ELF-1 (cell line): ENCODE results near the gene NRM.
"Not testable (repeated sequence)": the region's sequence is repeated elsewhere in the genome, so short reads cannot be mapped to it uniquely, and the experiment has no call there.

Source experiments
- DNase-seq: peaks from one replicate; pipeline ENCODE4 v3.0.0-alpha.2; 2016; ENCODE audit warnings: low read depth, low spot score

The NRM gene, protein sequence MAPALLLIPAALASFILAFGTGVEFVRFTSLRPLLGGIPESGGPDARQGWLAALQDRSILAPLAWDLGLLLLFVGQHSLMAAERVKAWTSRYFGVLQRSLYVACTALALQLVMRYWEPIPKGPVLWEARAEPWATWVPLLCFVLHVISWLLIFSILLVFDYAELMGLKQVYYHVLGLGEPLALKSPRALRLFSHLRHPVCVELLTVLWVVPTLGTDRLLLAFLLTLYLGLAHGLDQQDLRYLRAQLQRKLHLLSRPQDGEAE

DNA sequence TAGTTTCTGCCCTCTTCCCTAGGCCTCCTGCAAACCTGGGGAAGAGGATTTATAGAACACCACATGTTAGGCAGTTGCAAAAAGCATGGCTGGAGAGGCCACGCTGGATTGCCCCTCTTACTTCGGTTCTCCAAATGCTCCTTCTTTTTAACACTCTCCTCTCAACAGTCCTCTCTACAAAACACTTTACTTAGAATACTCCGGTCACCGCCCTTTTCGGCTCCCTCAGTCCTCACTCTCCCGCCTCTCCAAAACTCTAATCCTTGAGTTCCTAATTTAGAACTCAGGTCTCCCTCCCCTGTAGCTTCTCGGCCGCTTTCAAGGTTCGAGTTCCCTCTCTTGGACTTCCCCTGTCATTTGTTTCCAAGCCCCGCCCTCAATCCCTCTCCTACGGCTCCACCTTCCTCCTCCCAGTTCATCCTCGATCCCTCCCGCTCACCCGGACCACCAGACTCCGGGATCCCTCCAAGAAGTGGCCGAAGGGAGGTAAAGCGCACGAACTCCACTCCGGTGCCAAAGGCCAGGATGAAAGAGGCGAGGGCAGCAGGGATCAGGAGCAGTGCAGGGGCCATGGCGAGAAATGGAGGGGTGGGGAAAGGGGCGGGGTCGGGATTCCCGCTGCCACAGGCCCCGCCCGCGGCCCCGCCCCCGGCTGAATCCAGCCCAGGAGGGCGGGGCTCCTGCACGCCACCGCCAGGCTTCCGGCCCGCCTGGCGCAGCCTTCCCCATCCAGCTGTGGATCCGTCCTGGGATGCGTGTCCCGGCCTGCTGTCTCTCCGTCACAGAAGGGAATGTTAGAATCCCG is at the start of gene NRM:
Gene NRM (minus strand): TSS at position 582 of the 805 bp plus-strand sequence. CDS start 10 bp downstream, at position 572.
- peak; percentile 91 for DNase-seq

DNA sequence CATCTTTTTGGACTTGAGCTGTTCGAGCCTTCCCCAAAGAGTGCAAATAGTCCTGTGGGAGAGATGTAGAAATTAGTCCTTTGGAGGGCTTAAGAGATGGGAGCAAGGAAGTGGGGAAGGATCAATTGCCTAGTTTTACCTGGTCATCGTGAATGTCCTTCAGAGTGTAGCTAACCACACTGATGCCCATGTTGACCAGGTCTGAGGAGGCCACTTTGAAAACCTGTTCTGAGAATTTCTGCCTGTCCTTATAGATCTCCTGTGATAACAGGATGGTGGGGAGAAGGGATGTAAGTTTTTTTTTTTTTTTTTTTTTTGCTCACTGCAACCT is 49.7 kb upstream of the NRM start:
- DNase-seq: no peak

- DNase-seq: no peak
Measured at GRCh38 chr6:30738532-30738931, 47.7 kb upstream of the NRM start.

- no peak for DNase-seq
Measured at GRCh38 chr6:30735668-30736314, 45.0 kb upstream of the NRM start.

DNA sequence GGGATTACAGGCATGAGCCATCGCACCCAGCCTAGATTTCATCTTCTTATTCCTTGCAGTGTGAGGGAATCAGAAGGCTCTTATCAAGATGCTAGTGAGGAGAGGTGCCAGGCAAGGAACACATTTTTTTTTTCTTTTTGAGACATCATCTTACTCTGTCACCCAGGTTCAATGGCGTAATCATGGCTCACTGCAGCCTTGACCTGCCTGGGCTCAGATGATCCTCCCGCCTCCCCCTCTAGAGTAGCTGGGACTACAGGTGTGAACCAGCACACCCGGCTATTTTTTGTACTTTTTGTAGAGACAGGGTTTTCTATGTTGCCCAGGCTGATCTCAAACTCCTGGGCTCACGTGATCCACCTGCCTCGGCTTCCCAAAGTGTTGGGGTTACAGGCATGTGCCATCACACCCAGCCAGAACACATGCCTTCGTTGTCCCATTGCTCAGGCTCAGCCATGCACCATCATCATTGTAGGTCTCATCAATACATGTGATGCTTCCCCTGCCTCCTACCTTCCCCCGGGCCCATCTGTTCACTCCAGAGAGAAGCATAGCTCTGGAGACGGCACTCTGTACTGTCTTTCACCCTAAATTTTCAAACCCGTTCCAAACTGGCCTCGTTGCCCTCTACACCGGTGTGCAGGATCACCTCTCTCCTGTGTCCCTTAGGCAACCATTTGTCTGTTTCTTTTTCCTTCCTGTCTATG is 41.6 kb upstream of the NRM start:
- no peak for DNase-seq

- DNase-seq: peak; percentile 92
Measured at GRCh38 chr6:30730601-30731435, 40.0 kb upstream of the NRM start.

DNA sequence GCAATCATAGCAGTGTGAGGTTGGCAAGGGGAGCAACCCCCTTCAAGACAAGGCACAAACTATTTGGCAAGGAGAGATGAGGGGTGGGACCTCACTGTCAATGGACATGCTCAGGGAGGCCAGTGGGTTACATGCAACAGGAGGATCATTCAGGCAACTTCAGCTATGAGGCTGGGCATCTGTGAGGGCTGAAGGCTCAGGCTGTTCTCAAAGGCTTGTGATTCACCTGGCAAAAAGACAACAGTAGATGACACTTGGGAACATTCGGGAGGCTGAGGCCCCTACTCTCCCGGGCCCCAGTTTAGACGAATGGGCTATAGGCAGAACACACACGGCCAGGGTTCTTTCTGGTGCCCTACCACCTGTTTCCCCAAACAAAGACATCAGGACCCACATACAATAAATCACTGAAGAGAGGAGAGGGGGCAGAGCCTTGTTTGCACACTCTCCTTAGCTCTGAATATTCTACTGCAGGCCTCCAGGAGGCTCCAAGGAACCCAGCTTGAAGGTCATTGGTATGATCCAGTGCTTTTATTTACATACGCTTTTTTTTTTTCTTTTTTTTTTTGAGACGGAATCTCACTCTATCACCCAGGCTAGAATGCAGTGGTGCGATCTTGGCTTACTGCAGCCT is 37.3 kb upstream of the NRM start:
- DNase-seq: no peak

DNA sequence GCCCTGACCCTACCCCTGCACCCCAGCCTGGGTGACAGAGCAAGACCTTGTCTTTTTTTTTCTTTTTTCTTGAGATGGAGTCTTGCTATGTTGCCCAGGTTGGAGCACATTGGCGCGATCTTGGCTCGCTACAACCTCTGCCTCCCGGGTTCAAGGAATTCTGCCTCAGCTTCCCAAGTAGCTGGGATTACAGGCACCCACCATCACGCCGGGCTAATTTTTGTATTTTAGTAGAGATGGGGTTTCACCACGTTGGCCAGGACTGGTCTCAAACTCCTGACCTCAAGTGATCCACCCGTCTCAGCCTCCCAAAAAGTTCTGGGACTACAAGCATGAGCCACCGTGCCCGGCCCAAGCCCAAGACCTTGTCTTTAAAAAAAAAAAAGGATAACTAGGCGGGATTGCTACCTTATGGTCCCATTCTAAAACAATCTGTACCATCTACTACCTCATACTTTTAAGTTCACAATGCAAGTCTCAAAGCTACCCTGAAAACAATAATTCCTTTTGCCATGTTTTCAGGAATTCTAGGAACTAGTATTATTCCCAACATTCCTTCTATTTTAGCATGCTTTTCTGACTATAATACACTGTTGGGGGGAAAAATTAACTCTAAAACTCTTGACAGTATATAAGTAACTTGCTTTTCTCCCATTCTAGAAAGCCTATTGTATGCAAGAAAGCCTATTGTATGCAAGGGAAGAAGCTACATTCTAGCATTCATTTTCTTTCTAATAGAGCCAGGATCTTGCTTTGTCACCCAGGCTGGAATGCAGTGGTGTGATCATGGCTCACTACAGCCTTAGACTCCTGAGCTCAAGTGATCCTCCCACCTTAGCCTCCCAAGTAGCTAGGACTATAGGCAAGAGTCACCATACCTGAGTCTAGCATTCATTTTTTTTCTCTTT is 36.0 kb upstream of the NRM start:
- no peak for DNase-seq

- DNase-seq: peak; percentile 66
Measured at GRCh38 chr6:30725713-30726505, 35.1 kb upstream of the NRM start.

GRCh38 chr6:30724906-30725667 is 34.3 kb upstream of the NRM start:
- DNase-seq: no peak

- not testable (repeated sequence) for DNase-seq
Measured at GRCh38 chr6:30723843-30724741, 33.3 kb upstream of the NRM start.

- not testable (repeated sequence) for DNase-seq
Measured at GRCh38 chr6:30723159-30723842, 32.5 kb upstream of the NRM start.

DNA sequence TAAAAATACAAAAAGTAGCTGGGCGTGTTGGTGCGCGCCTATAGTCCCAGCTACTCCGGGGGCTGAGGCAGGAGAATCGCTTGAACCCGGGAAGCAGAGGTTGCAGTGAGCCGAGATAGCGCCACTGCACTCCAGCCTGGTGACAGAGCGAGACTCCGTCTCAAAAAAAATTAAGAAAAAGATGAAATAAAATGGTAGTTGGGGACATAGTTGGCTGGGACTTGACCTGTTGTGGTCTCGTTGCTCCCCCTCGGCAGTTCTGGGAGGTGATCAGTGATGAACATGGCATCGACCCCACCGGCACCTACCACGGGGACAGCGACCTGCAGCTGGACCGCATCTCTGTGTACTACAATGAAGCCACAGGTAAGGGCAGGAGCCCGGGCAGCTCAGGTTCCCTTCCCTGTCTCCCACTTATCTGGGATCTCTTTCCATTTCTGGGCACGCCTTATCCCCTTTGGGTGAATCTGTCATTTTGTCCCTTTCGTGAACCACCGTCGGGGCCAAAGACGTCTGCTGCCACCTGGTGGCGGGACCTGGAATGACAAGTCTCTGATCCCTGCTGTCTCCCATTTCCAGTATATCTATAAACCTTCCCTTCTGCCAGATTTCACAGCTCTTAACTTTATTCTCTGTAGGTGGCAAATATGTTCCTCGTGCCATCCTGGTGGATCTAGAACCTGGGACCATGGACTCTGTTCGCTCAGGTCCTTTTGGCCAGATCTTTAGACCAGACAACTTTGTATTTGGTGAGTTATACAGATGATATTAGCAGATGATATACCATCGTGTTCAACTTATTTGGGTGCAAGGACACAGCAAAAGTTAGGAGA is 31.7 kb upstream of the NRM start:
- DNase-seq: peak; percentile 93

GRCh38 chr6:30722025-30722279 is 31.2 kb upstream of the NRM start:
- DNase-seq: not testable (repeated sequence)

GRCh38 chr6:30721198-30722024 is 30.6 kb upstream of the NRM start:
- DNase-seq: peak; percentile 85
